MM.1S (cell line): Measurements from ENCODE around the gene PPP4R3B.

Source experiments
- EZH2 ChIP-seq: fragments of 300-600 bp; sonication (generic); optimal IDR thresholded peaks from 2 replicates; pipeline ENCODE3; 2017; ENCODE audit warnings: low read depth, mild to moderate bottlenecking, antibody characterized with exemption, low read length, mixed read lengths
- TF ChIP-seq, protein P1 (sequence below): fragments of 300-600 bp; sonication (generic); IDR thresholded peaks from 2 replicates; pipeline ENCODE4 v1.5.1; 2016; ENCODE audit warnings: antibody characterized with exemption, low read length, mixed read lengths

DNA sequence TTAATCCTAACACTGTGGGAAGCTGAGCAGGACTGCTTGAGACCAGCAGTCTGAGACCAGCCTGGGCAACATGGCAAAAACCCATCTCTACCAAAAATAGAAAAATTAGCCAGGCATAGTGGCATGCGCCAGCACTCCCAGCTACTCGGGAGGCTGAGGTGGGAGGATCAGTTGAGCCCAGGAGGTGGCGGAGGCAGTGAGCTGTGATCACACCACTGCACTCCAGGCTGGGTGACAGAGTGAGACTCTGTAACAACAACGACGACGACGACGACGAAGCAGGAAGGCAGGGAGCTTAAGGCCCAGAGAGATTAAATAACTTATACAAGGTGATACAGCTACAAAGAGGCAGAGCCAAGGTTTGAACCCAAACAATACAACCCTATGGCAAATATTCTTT, 60.6 kb downstream of the PPP4R3B start:
- TF ChIP-seq, protein P1, sequence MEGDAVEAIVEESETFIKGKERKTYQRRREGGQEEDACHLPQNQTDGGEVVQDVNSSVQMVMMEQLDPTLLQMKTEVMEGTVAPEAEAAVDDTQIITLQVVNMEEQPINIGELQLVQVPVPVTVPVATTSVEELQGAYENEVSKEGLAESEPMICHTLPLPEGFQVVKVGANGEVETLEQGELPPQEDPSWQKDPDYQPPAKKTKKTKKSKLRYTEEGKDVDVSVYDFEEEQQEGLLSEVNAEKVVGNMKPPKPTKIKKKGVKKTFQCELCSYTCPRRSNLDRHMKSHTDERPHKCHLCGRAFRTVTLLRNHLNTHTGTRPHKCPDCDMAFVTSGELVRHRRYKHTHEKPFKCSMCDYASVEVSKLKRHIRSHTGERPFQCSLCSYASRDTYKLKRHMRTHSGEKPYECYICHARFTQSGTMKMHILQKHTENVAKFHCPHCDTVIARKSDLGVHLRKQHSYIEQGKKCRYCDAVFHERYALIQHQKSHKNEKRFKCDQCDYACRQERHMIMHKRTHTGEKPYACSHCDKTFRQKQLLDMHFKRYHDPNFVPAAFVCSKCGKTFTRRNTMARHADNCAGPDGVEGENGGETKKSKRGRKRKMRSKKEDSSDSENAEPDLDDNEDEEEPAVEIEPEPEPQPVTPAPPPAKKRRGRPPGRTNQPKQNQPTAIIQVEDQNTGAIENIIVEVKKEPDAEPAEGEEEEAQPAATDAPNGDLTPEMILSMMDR = no peak
- no peak for TF ChIP-seq EZH2
